Transverse colon (tissue), 4 donors: ENCODE measurements around the gene SDCCAG8. TPM values are rescaled to one million over a fixed set of nuclear protein-coding genes. Genes with fewer than 3 reads are reported as not detected.

Experiments
- DNase-seq: peaks from one replicate; pipeline ENCODE4 v3.0.0-alpha.2; 2019
- H3K27ac ChIP-seq, 4 donors: fragments of 200-600 bp; sonication (generic); 2 replicates each; pipeline ENCODE4 v1.5.1; 2016 to 2018; ENCODE audit warnings: inconsistent platforms in 4 of 4
- H3K27me3 ChIP-seq: fragments of 200-600 bp; sonication (generic); 2 replicates; pipeline ENCODE4 v1.5.1; 2017; ENCODE audit warnings: inconsistent platforms
- H3K36me3 ChIP-seq, 4 donors: fragments of 200-600 bp; sonication (generic); 2 replicates each; pipeline ENCODE4 v1.5.1; 2017 to 2019; ENCODE audit warnings: inconsistent platforms in 4 of 4
- H3K4me1 ChIP-seq, 4 donors: fragments of 200-600 bp; sonication (generic); 2 replicates each; pipeline ENCODE4 v1.5.1; 2017 to 2020; ENCODE audit warnings: inconsistent platforms in 4 of 4
- H3K4me3 ChIP-seq, 4 donors: fragments of 200-600 bp; sonication (generic); 1 replicate in 1 of 4; 2 replicates in 3 of 4; pipeline versions ENCODE4 v1.5.1 to v1.6.1; 2017 to 2019; ENCODE audit warnings: inconsistent platforms in 4 of 4
- H3K9me3 ChIP-seq, 2 donors: fragments of 200-600 bp; sonication (generic); 2 replicates each; pipeline ENCODE4 v1.5.1; 2017 to 2019; ENCODE audit warnings: inconsistent platforms in 2 of 2
- CTCF ChIP-seq, 5 experiments: fragments of 200-600 bp in 3 of 5; fragments of 450-650 bp in 2 of 5; sonication (generic) in 3 of 5; IDR thresholded peaks; 1 replicate in 2 of 5; 2 replicates in 3 of 5; pipeline ENCODE4 v1.5.1; 2016 to 2017; ENCODE audit warnings: antibody characterized with exemption in 5 of 5, inconsistent platforms in 3 of 5, mild to moderate bottlenecking in 2 of 5, moderate library complexity in 1 of 5
- EP300 ChIP-seq: sonication (generic); formaldehyde crosslinking; IDR thresholded peaks from one replicate; pipeline ENCODE4 v1.6.1; 2017; ENCODE audit warnings: antibody characterized with exemption, low read depth
- POLR2A ChIP-seq: fragments of 450-650 bp; IDR thresholded peaks from one replicate; pipeline ENCODE4 v1.6.1; 2016; ENCODE audit warnings: antibody characterized with exemption, mild to moderate bottlenecking, moderate library complexity
- POLR2AphosphoS5 ChIP-seq, 3 donors: sonication (generic); formaldehyde crosslinking; IDR thresholded peaks; one replicate each; pipeline ENCODE4 v1.6.1; 2016; ENCODE audit warnings: antibody characterized with exemption in 3 of 3
- WGBS, 2 donors: methylation state at CpG; one replicate each; pipeline ENCODE4 v1.1.5; 2018; ENCODE audit warnings: low coverage in 1 of 2; 5-methylcytosine and 5-hydroxymethylcytosine counted together
- in situ Hi-C, 4 donors: fragments of 200-750 bp; cut with MboI; loops; one replicate each; pipeline versions ENCODE4 v1.15.0 to v1.15.1; 2017; ENCODE audit warnings: low sequenced_read_pairs in 3 of 4, low pct_ligation_motif_present in 1 of 4, low pct_unique_long_range_greater_than_20kb in 1 of 4
- intact Hi-C: fragments of 100-400 bp; cut with DNase I; formaldehyde crosslinking; loops from one replicate; pipeline ENCODE4 v1.15.1; 2023; ENCODE audit warnings: low total_unique reads
- total RNA-seq, 4 donors: library from RNA; depleted of rRNA; stranded (reverse); fragments of >200 nt; gene quantifications; one replicate each; pipeline ENCODE4 v1.1.0, GENCODE V29; 2016

The SDCCAG8 gene
- total RNA-seq, 4 donors from 2014 or later: 28.8 to 101 (median 42.5) TPM

GRCh38 chr1:243363832-243364231 lies 108.0 kb downstream of the SDCCAG8 start:
- no peaks in the 10 kb centered on the region for H3K4me1 ChIP-seq
- intact Hi-C loops: no loop called here

GRCh38 chr1:243364330-243364729 lies 108.5 kb downstream of the SDCCAG8 start:
- DNase-seq: no peak
- 75 to 94% methylated on average over 2 of the region's 2 CpGs for WGBS, 2 donors
- intact Hi-C loops: no loop called here

More at GRCh38 chr1:243363832-243364231, 108.0 kb downstream of the SDCCAG8 start:
- Histone ChIP-seq H3K36me3 (no peaks in the 10 kb centered on the region), H3K27me3 (no peaks in the 10 kb centered on the region), H3K27ac (no peak overlapping the region), H3K9me3 (no peaks in the 10 kb centered on the region), H3K4me3 (no peak overlapping the region)
- DNase-seq: no peak
- in situ Hi-C loops: no loop called here
- TF ChIP-seq POLR2AphosphoS5 (IDR thresholded peaks at IDR 0.05): no peak
- no peak for TF ChIP-seq EP300
- TF ChIP-seq CTCF (IDR thresholded peaks at IDR 0.05): no peak
- no peak for TF ChIP-seq POLR2A
- WGBS, 2 donors: 82 to 85% methylated on average over 1 of the region's 1 CpG

GRCh38 chr1:243364866-243365265 lies 109.0 kb downstream of the SDCCAG8 start:
- WGBS, 2 donors: 44 to 52% methylated on average over 8 of the region's 8 CpGs
- no peak overlapping the region for H3K27ac ChIP-seq
- no peak for TF ChIP-seq POLR2AphosphoS5 (IDR thresholded peaks at IDR 0.05)
- TF ChIP-seq EP300: no peak
- TF ChIP-seq POLR2A: no peak
- no peak for TF ChIP-seq CTCF (IDR thresholded peaks at IDR 0.05)

More at GRCh38 chr1:243364330-243364729, 108.5 kb downstream of the SDCCAG8 start:
- Histone ChIP-seq H3K9me3 (no peaks in the 10 kb centered on the region), H3K27me3 (no peaks in the 10 kb centered on the region), H3K27ac (no peak overlapping the region), H3K36me3 (no peaks in the 10 kb centered on the region), H3K4me3 (no peak overlapping the region), H3K4me1 (no peaks in the 10 kb centered on the region)
- TF ChIP-seq EP300 (no peak), POLR2A (no peak), CTCF (IDR thresholded peaks at IDR 0.05) (no peak), POLR2AphosphoS5 (IDR thresholded peaks at IDR 0.05) (no peak)
- in situ Hi-C loops: no loop called here

GRCh38 chr1:243367314-243367713 lies 111.5 kb downstream of the SDCCAG8 start:
- Histone ChIP-seq H3K4me3 (no peak overlapping the region), H3K4me1 (no peaks in the 10 kb centered on the region), H3K9me3 (no peaks in the 10 kb centered on the region), H3K36me3 (no peaks in the 10 kb centered on the region), H3K27ac (no peak overlapping the region), H3K27me3 (no peaks in the 10 kb centered on the region)
- TF ChIP-seq POLR2A (no peak), EP300 (no peak), CTCF (IDR thresholded peaks at IDR 0.05) (no peak), POLR2AphosphoS5 (IDR thresholded peaks at IDR 0.05) (no peak)
- DNase-seq: no peak
- in situ Hi-C loops: no loop called here
- intact Hi-C loops: no loop called here

More at GRCh38 chr1:243364866-243365265, 109.0 kb downstream of the SDCCAG8 start:
- in situ Hi-C loops (no loop called here), intact Hi-C loops (no loop called here)
- H3K27me3 ChIP-seq: no peaks in the 10 kb centered on the region
- no peaks in the 10 kb centered on the region for H3K9me3 ChIP-seq
- no peak for DNase-seq
- H3K36me3 ChIP-seq: no peaks in the 10 kb centered on the region
- H3K4me3 ChIP-seq: no peak overlapping the region
- H3K4me1 ChIP-seq: no peaks in the 10 kb centered on the region
